GM19467 (cell line): ENCODE measurements around the gene ASB3.
"Not testable (repeated sequence)": the region's sequence is repeated elsewhere in the genome, so short reads cannot be mapped to it uniquely, and the experiment has no call there.

Source experiments
- ATAC-seq: cut with Tn5 transposase; IDR thresholded peaks from one replicate; pipeline ENCODE4 v1.9.1; 2021; ENCODE audit warnings: mild to moderate bottlenecking, moderate library complexity; ENCODE audit not compliant: unreplicated experiment

The ASB3 gene

GRCh38 chr2:53667130-53667529 lies 119.6 kb downstream of the ASB3 start:
- not testable (repeated sequence) for ATAC-seq

DNA sequence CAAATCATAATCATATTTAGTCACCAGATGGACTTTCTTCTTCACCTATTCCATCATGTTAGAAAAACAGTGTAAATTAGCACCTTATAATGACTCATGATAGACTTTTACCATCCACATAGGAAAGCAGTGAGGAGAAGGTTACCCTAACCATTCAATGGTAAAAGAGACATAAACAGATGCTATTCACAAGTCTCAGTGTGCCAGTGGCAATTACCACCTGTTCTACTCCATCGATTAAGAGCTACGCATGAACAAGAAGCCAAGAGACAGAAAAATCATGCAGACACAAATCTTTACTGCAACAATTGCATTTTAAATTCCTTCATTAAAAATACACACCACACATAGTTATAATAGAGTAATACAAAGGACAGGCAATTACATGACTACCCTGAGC lies 125.9 kb downstream of the ASB3 start:
- no peak for ATAC-seq

DNA sequence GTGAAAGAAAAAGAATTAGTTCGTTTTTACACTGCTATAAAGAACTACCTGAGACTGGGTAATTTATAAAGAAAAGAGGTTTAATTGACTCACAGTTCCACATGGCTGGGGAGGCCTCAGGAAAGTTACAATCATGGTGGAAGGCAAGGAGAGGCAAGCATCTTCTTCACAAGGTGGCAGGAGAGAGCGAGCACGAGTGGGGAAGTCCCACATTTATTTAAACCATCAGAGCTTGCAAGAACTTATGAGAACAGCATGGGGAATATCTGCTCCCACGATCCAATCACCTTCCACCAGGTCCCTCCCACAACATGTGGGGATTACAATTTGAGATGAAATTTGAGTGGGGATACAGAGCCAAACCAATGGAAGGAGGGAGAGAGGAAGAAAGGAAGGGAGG lies 128.3 kb downstream of the ASB3 start:
- ATAC-seq = not testable (repeated sequence)

DNA sequence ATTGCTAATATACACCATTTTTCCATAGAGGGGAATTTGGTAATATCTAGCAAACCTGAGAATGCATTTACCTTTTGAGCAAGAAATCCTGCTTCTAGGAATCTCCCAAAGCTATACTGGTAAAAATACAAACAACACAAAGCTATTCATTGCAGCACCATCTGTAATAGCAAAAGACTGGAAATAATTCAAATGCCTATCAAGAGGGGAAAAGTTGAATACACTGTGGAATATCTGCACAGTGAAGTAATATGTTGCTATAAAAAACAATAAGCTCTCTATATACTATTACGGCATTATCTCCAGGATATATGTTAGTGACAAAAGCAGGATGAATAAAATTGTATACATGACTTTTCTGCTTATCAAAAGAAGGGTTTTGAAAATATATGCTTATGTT lies 131.5 kb downstream of the ASB3 start:
- ATAC-seq = no peak

DNA sequence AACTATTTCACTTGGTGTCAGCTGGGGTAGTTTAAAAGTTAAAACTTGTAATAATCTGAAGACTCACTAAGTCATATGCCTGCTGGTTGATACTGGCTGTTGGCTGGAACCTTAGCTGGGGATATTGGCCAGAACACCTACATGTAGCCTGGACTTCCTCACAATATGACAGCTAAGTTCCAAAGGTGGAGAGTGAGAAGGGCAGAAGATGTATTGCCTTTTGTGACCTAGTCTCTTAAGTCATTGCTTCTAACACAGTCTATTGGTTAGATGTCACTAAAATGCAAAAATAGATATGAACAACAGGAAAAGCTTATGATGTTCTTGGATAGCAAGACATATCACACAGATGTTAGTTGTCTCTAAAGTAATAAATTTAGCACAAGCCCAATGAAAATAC lies 132.4 kb downstream of the ASB3 start:
- ATAC-seq = no peak

DNA sequence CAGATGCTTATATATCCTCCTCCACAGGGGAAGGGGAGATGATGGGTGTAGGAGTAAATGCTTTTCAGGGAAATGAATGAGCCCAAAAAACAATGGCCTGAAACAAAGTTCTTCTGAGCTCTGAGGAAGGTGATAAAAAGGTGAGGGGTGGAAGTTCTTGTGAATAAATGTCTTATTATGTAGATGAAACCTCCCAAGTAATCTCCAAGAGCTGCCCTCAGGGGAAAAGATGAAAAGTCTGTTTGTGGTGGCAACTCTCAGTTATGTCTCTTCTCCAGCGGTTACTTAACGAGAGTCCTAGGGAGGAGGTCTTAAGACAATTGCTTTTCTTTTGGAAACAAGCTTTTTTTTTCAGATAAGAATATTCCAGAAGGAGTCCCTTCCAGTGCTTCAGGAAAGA lies 134.6 kb downstream of the ASB3 start:
- ATAC-seq = no peak

- ATAC-seq = no peak
Observed at GRCh38 chr2:53646788-53647187, 140.0 kb downstream of the ASB3 start.

DNA sequence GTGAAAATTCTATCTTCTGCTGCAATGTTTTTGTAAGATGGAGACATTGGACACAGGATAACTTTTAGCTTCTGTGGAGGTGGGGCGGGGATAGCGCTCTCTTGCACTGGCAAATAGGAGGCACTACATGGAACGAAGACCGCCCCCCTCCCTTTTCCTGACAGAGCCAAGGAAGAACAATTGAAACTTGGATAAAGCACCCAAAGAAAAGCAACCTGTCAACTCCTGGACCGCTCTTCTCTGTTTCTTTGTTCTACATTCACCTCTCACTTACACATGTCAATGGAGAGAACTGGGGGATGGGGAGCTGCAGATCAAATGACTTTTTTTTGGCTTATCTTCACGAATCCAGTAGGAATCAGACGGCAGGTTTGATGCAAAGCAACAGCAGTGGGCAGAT lies 145.5 kb downstream of the ASB3 start:
- ATAC-seq = no peak

DNA sequence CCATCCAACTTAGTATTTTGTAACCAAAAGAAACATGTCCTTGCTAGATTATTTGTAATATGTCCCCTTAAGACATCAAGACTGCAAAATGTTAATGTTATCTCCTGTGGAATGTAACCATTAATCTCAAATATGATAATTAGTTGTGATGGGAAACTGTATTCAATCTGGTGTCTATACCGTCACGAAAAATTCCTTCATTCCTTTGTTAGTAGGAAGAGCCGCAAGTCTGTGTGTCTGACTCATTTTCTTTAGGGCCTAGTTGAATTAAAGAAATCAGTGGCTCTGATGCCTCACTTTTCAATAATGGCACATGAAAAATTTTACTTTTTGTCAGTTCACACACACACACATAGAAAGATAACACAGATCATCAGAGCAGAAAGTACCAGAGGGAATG lies 146.3 kb downstream of the ASB3 start:
- ATAC-seq = no peak

- no peak for ATAC-seq
Observed at GRCh38 chr2:53636596-53636995, 150.2 kb downstream of the ASB3 start.

DNA sequence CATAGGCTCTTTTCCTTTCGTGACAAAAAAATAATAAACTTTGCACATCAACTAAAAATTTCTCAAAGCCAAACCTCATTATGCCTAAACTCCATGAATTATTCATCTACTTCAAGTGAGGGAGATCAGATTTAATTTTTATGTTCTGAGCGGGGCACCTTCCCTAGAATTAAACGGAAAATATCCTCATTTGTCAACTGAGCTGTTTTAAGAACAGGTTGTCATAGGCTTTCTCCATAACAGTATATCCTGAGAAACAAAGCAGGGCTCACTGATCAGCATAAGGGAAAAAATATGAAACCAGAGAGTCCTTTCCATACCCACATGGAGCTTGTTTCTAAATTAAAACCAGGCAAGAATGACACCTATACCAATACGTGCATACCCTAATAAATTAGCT lies 150.6 kb downstream of the ASB3 start:
- ATAC-seq = no peak

DNA sequence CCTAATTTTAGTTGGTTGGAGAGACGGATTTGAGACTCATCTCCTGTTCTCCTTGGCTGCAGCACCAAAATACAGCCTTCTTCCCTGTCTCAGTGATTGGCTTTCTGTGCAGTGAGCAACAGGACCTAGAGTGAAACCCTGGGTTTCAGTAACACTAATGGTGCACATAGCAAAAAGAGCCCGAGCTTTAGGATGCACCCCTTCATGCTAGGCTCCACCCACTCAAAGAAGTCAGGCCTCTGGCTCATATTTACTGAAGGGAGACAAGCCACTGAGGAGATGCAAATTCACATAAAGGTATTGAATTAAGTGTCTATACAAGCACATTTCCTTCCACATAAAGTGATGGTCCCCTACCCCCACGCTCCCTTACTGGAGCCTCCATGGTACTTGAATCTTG lies 151.1 kb downstream of the ASB3 start:
- no peak for ATAC-seq

GRCh38 chr2:53633441-53633840 lies 153.3 kb downstream of the ASB3 start:
- ATAC-seq = no peak

GRCh38 chr2:53632714-53633113 lies 154.0 kb downstream of the ASB3 start:
- no peak for ATAC-seq

DNA sequence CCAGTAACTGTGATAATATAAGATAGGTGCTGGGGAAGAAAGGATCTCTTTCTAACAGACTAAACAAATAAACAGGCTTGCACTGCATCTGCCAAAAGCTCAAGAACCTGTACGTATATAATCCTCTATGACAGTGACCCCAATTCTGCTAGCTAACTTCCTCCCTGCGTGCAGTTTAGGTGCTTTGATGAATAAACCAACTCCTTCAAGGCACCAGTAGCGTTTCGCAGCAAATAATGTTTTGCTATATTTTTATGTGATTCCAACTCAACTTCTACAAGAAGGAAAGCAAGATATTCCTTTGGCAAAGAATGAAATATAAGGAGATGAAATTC lies 154.7 kb downstream of the ASB3 start:
- no peak for ATAC-seq

GRCh38 chr2:53631313-53632125 lies 155.2 kb downstream of the ASB3 start:
- no peak for ATAC-seq

GRCh38 chr2:53630026-53630606 lies 156.6 kb downstream of the ASB3 start:
- ATAC-seq = no peak

GRCh38 chr2:53629501-53629900 lies 157.3 kb downstream of the ASB3 start:
- no peak for ATAC-seq

- ATAC-seq = no peak
Observed at GRCh38 chr2:53629001-53629400, 157.8 kb downstream of the ASB3 start.

DNA sequence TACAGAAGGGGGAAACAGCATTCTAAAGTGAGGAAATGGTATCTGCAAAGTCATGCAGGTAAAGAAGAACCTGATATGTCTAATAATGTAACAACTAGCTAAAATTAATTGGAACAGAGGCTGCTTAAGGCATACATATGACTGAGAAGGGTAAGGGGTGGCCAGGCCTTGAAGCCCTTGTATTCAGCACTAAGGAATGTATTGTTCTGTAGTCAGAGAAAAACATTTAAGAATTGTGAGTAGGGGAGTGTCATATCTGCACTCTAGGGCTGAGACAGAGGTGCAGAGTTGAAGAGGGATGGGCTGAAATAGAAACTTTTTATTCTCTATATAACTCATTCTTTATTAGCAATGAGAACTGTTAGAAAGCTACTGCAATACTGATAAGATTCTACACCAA lies 164.6 kb downstream of the ASB3 start:
- no peak for ATAC-seq

GRCh38 chr2:53620981-53621380 lies 165.8 kb downstream of the ASB3 start:
- ATAC-seq = no peak
